C4-2B (cell line): ENCODE measurements around the gene PPP4C.

ENCODE experiments used
- ZFX ChIP-seq: fragments of 450-650 bp; IDR thresholded peaks from 2 replicates; pipeline ENCODE4 v1.6.1; 2017
- TF ChIP-seq, protein P1 (sequence below): fragments of 450-650 bp; conservative IDR thresholded peaks from 2 replicates; pipeline ENCODE4 v1.5.1; 2017; ENCODE audit warnings: mild to moderate bottlenecking

DNA sequence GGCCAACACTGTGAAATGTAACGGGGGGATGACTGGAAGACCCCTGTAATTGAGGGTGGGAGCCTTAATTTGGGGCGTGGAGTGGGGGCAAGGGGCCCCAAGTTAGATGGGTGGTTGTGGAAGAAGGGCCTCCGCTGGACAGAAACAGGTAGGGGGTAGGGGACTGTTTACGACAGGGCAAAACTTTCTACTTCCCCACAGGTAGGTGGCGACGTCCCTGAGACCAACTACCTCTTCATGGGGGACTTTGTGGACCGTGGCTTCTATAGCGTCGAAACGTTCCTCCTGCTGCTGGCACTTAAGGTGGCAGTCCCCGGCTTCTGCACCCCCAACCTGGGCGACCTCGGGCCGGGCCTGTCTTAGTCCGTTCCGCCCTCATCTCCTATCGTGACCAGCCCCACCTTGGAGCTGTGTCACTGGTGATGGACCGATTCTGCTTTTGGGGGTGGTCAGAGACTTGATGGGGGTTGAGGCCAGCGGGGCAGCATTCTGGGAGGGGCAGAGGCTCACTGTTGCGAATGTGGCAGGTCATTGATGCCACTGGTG lies 6.8 kb downstream of the PPP4C start:
- TF ChIP-seq, protein P1, sequence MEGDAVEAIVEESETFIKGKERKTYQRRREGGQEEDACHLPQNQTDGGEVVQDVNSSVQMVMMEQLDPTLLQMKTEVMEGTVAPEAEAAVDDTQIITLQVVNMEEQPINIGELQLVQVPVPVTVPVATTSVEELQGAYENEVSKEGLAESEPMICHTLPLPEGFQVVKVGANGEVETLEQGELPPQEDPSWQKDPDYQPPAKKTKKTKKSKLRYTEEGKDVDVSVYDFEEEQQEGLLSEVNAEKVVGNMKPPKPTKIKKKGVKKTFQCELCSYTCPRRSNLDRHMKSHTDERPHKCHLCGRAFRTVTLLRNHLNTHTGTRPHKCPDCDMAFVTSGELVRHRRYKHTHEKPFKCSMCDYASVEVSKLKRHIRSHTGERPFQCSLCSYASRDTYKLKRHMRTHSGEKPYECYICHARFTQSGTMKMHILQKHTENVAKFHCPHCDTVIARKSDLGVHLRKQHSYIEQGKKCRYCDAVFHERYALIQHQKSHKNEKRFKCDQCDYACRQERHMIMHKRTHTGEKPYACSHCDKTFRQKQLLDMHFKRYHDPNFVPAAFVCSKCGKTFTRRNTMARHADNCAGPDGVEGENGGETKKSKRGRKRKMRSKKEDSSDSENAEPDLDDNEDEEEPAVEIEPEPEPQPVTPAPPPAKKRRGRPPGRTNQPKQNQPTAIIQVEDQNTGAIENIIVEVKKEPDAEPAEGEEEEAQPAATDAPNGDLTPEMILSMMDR, result no peak; the same call in 1 of the 2 replicates
- no peak for TF ChIP-seq ZFX
